Thymus (tissue), 11 donors: Measurements from ENCODE around the gene G0S2. TPM values are rescaled to one million over a fixed set of nuclear protein-coding genes. Genes with fewer than 3 reads are reported as not detected.

ENCODE experiments used
- DNase-seq, 9 donors: peaks; one replicate each; pipeline ENCODE4 v3.0.0-alpha.2; 2013; ENCODE audit warnings: low spot score in 9 of 9, low read depth in 6 of 9, missing footprints in 1 of 9
- H3K27ac ChIP-seq, 2 donors: one replicate each; pipeline ENCODE4 v1.5.1; 2013; ENCODE audit warnings: control low read depth in 1 of 2, low read depth in 1 of 2, low read length in 1 of 2, mild to moderate bottlenecking in 1 of 2, moderate library complexity in 1 of 2
- H3K27me3 ChIP-seq, 2 donors: one replicate each; pipeline ENCODE4 v1.5.1; 2013; ENCODE audit warnings: low read length in 1 of 2; ENCODE audit not compliant: control insufficient read depth in 2 of 2, insufficient read depth in 1 of 2
- H3K36me3 ChIP-seq, 2 donors: one replicate each; pipeline ENCODE4 v1.5.1; 2013; ENCODE audit warnings: low read length in 1 of 2, mild to moderate bottlenecking in 1 of 2, moderate library complexity in 1 of 2; ENCODE audit not compliant: control insufficient read depth in 2 of 2, insufficient read depth in 2 of 2
- H3K4me1 ChIP-seq, 2 donors: one replicate each; pipeline ENCODE4 v1.5.1; 2013; ENCODE audit warnings: low read length in 2 of 2; ENCODE audit not compliant: control insufficient read depth in 2 of 2, insufficient read depth in 2 of 2
- H3K4me3 ChIP-seq, 2 donors: one replicate each; pipeline ENCODE4 v1.5.1; 2013; ENCODE audit warnings: low read length in 2 of 2, control low read depth in 1 of 2, mild to moderate bottlenecking in 1 of 2
- H3K9me3 ChIP-seq, 2 donors: one replicate each; pipeline ENCODE4 v1.5.1; 2013; ENCODE audit warnings: low read length in 1 of 2, mild to moderate bottlenecking in 1 of 2; ENCODE audit not compliant: control insufficient read depth in 2 of 2, insufficient read depth in 1 of 2
- WGBS: extraction: QIAGEN DNeasy Blood & Tissue Kit; methylation state at CpG from one replicate; pipeline ENCODE4 v1.1.7; 2013; 5-methylcytosine and 5-hydroxymethylcytosine counted together
- polyA plus RNA-seq: library from polyadenylated mRNA; stranded (reverse); fragments of 200-250 nt; gene quantifications from one replicate; pipeline ENCODE4 v1.2.3, GENCODE V29; 2013
- total RNA-seq: library from RNA; stranded (reverse); fragments of 120-200 nt; gene quantifications from one replicate; pipeline ENCODE4 v1.2.4, GENCODE V29; 2013
- donor health status: healthy.

Gene G0S2
- total and polyA plus RNA-seq, 2 donors: 2.8 to 23.5 TPM

DNA sequence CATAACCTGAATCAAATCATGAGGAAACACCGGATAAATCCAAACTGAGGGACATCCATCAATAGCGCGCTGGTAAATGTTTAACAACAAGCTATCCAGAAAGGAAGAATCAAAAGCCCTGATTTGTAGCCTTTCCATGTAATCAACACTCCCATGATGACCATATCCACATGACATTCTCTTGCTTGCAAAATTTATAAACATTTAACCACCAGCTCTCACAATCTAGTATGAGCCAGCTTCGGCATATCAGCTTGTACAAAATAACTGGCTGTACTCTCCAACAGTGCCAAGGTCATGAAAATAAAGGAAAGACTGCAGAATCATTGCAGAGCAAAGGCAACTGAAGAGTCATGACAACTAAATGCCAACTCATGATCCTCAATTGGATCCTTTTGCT lies 45.1 kb downstream of the G0S2 start:
- Histone ChIP-seq H3K4me3 (no peak overlapping the region), H3K9me3 (no peaks in the 10 kb centered on the region), H3K36me3 (no peaks in the 10 kb centered on the region), H3K27ac (no peak overlapping the region), H3K27me3 (no peaks in the 10 kb centered on the region), H3K4me1 (peaks cover 4 to 6% of the 10 kb centered on the region in 2 donors)
- DNase-seq: no peak
- WGBS: 97% methylated on average over 4 of the region's 4 CpGs

DNA sequence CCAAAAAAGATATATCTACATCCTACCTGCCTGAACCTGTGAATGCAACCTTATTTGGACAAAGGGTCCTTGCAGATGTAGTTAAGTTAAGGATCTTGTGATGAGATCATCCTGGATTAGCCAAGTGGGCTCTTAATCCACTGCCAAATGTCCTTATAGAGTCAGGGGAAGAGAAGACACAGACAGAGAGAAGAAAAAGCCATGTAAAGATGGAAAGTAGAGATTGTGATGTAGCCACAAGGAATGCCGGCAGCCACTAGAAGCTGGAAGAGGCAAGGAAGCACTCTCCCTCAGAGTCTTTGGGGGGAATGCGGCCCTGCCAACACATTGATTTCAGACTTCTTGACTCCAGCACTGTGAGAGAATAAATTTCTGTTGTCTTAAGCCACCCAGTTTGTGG lies 45.6 kb downstream of the G0S2 start:
- WGBS: 99% methylated on average over 2 of the region's 2 CpGs
- no peak overlapping the region for H3K4me3 ChIP-seq
- no peaks in the 10 kb centered on the region for H3K9me3 ChIP-seq
- H3K36me3 ChIP-seq: no peaks in the 10 kb centered on the region
- DNase-seq: no peak
- peaks cover 4 to 6% of the 10 kb centered on the region in 2 donors for H3K4me1 ChIP-seq
- H3K27me3 ChIP-seq: no peaks in the 10 kb centered on the region
- H3K27ac ChIP-seq: no peak overlapping the region

DNA sequence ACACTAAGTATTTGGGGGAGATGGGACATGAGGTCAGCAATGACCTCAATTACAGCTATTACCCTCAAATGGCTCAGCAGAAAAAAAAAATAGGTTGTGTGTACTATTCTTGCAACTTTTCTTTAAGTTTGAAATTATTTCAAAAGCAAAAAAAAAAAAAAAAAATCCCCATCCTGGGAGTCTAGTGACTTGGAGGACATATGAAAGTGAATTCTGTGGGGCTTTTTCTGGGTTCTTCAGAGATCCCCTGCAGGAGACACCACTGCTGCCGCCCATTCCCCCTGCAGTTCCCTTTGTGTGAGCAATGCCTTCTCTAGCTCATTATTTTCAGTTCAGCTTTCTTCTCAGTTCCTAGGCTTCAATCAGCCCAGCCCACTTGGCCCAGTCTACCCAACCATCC lies 46.1 kb downstream of the G0S2 start:
- Histone ChIP-seq H3K4me1 (peaks cover 4 to 6% of the 10 kb centered on the region in 2 donors), H3K9me3 (no peaks in the 10 kb centered on the region), H3K27ac (no peak overlapping the region), H3K4me3 (no peak overlapping the region), H3K27me3 (no peaks in the 10 kb centered on the region), H3K36me3 (no peaks in the 10 kb centered on the region)
- WGBS: 100% methylated on average over 1 of the region's 1 CpG
- no peak for DNase-seq

DNA sequence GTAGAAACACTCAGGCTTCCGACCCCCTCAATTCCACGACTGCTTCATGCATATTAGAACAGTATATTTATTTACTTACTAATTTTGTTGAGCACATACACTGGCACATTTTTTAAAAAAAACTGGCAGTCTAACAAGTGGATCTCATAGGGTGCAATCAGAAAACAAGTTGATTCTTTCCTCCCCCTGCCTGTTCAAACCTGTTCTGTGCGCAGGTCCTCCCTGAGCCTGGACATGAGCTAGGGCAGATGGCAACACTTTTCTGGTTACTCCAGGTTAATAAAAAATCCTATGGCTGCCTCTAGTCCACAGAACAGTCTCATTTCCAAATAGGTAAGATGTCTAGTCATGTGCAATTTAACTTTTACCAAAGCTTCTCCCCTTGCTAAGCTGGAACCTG lies 48.1 kb downstream of the G0S2 start:
- no peaks in the 10 kb centered on the region for H3K9me3 ChIP-seq
- WGBS: 99% methylated on average over 3 of the region's 3 CpGs
- H3K27me3 ChIP-seq: no peaks in the 10 kb centered on the region
- no peaks in the 10 kb centered on the region for H3K36me3 ChIP-seq
- H3K4me1 ChIP-seq: peaks cover 4 to 6% of the 10 kb centered on the region in 2 donors
- no peak overlapping the region for H3K27ac ChIP-seq
- no peak for DNase-seq
- no peak overlapping the region for H3K4me3 ChIP-seq

DNA sequence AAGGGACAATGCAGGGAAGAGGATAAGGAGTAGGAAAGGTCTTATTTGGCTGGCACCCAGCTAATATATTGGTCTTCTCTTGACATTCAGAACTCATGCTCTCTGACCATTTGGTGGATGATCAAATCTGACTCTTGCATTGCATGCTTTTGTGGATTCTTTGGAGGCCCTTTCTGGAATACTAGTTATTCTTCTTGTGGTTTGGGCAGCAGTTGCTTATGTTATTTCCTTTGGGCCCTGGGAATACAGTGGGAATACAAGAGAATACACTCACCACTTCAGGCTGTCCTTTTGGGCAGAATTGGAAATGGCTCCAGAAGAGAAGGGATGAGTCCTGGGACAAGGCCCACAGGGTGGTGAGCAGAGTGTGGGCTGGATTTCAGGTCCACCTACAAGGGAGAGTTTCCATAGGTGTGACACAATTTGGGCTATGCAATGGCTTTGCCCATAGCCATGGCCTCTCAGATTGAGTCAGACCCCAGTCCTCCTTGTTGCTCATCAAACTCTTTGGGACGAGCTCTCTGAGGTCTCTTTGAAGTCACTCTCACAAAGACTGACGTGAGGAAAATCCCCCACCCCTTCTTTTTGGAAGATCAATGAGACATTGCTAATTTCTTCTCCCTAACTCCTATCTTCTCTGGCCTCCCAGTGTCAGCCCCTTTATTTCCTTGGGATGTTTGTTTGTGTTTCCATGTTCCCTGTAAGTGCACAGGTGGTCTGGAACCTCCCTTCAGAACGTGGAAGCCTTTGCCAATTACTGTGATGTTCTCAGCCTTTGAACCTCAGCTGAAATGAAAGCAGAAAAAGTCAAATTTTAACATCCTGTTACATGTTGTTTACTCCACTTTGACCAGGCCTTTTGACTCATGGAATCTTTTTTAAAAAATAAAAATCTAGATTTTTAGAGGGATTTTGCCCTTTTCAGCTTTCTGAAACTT lies 48.8 kb downstream of the G0S2 start:
- H3K4me3 ChIP-seq: no peak overlapping the region
- no peaks in the 10 kb centered on the region for H3K36me3 ChIP-seq
- WGBS: 18% methylated on average over 3 of the region's 3 CpGs
- H3K9me3 ChIP-seq: no peaks in the 10 kb centered on the region
- DNase-seq: peak in 2 of 9 donors; percentile 7 to 45
- peaks cover 4 to 6% of the 10 kb centered on the region in 2 donors for H3K4me1 ChIP-seq
- H3K27ac ChIP-seq: no peak overlapping the region
- H3K27me3 ChIP-seq: no peaks in the 10 kb centered on the region

Other genes with a start within 250 kb of the G0S2 start
- gene CAMK1G, start 91.7 kb upstream of the G0S2 start, total RNA-seq: 0.14 TPM
- gene CAMK1G, start 91.7 kb upstream of the G0S2 start, polyA plus RNA-seq: 0.27 TPM
- 13.9 TPM for gene LAMB3, start 23.0 kb upstream of the G0S2 start, total RNA-seq
- gene LAMB3, start 23.0 kb upstream of the G0S2 start, polyA plus RNA-seq: 10.5 TPM
- 0.14 TPM for gene HSD11B1, start 29.4 kb downstream of the G0S2 start, total RNA-seq
- 0.55 TPM for gene HSD11B1, start 29.4 kb downstream of the G0S2 start, polyA plus RNA-seq
- gene TRAF3IP3, start 80.6 kb downstream of the G0S2 start, total RNA-seq: 241 TPM
- gene TRAF3IP3, start 80.6 kb downstream of the G0S2 start, polyA plus RNA-seq: 142 TPM
- 3.0 TPM for gene C1orf74, start 109.1 kb downstream of the G0S2 start, total RNA-seq
- 2.8 TPM for gene C1orf74, start 109.1 kb downstream of the G0S2 start, polyA plus RNA-seq
- 22.8 TPM for gene IRF6, start 130.7 kb downstream of the G0S2 start, total RNA-seq
- gene IRF6, start 130.7 kb downstream of the G0S2 start, polyA plus RNA-seq: 39.9 TPM
- gene UTP25, start 152.6 kb downstream of the G0S2 start, total RNA-seq: 6.2 TPM
- 2.9 TPM for gene UTP25, start 152.6 kb downstream of the G0S2 start, polyA plus RNA-seq